DOHH2 (cell line): ENCODE measurements around the gene PLCL1.

Experiments used
- EZH2phosphoT487 ChIP-seq: fragments of 200-600 bp; sonication (generic); IDR thresholded peaks from 2 replicates; pipeline ENCODE4 v1.6.1; 2017; ENCODE audit warnings: borderline replicate concordance, mild to moderate bottlenecking, antibody characterized with exemption, low read length, moderate library complexity, mixed read lengths
- TF ChIP-seq, protein P1 (sequence below): fragments of 200-600 bp; sonication (generic); IDR thresholded peaks from one replicate; pipeline ENCODE4 v1.5.1; 2014; ENCODE audit warnings: antibody characterized with exemption, mild to moderate bottlenecking, low read depth, low read length; ENCODE audit not compliant: poor library complexity, severe bottlenecking

GRCh38 chr2:197878792-197879191 is 74.4 kb downstream of the PLCL1 start:
- TF ChIP-seq, protein P1, sequence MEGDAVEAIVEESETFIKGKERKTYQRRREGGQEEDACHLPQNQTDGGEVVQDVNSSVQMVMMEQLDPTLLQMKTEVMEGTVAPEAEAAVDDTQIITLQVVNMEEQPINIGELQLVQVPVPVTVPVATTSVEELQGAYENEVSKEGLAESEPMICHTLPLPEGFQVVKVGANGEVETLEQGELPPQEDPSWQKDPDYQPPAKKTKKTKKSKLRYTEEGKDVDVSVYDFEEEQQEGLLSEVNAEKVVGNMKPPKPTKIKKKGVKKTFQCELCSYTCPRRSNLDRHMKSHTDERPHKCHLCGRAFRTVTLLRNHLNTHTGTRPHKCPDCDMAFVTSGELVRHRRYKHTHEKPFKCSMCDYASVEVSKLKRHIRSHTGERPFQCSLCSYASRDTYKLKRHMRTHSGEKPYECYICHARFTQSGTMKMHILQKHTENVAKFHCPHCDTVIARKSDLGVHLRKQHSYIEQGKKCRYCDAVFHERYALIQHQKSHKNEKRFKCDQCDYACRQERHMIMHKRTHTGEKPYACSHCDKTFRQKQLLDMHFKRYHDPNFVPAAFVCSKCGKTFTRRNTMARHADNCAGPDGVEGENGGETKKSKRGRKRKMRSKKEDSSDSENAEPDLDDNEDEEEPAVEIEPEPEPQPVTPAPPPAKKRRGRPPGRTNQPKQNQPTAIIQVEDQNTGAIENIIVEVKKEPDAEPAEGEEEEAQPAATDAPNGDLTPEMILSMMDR = no peak
- TF ChIP-seq EZH2phosphoT487 = no peak
